A673 (cell line): ENCODE measurements around the gene PPP2R5C.
"Not testable (repeated sequence)": the region's sequence is repeated elsewhere in the genome, so short reads cannot be mapped to it uniquely, and the experiment has no call there.

Source experiments
- EZH2 ChIP-seq: fragments of 200-600 bp; sonication (generic); IDR thresholded peaks from 2 replicates; pipeline ENCODE4 v1.6.1; 2017; ENCODE audit warnings: borderline replicate concordance, low read depth, mild to moderate bottlenecking, mixed read lengths, antibody characterized with exemption, low read length; ENCODE audit not compliant: poor library complexity, severe bottlenecking
- TF ChIP-seq, protein P1 (sequence below): fragments of 300-800, 200-600 bp; sonication (generic); conservative IDR thresholded peaks from 2 replicates; pipeline ENCODE4 v1.5.1; 2017; ENCODE audit warnings: low read depth, mild to moderate bottlenecking, antibody characterized with exemption, low read length, moderate library complexity, mixed read lengths

DNA sequence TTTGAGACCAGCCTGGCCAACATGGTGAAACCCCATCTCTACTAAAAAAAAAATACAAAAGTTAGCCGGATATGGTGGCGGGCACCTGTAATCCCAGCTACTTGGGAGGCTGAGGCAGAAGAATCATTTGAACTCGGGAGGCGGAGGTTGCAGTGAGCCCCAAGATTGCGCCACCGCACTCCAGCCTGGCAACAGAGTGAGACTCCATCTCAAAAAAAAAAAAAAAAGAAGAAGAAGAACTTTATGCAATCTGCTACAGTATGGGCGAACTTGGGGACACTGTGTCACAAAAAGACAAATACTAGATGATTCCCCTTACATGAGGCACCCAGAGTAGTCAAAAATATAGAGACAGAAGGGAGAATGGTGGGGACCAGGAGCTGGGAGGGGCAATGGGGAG, 35.9 kb upstream of the PPP2R5C start:
- TF ChIP-seq, protein P1, sequence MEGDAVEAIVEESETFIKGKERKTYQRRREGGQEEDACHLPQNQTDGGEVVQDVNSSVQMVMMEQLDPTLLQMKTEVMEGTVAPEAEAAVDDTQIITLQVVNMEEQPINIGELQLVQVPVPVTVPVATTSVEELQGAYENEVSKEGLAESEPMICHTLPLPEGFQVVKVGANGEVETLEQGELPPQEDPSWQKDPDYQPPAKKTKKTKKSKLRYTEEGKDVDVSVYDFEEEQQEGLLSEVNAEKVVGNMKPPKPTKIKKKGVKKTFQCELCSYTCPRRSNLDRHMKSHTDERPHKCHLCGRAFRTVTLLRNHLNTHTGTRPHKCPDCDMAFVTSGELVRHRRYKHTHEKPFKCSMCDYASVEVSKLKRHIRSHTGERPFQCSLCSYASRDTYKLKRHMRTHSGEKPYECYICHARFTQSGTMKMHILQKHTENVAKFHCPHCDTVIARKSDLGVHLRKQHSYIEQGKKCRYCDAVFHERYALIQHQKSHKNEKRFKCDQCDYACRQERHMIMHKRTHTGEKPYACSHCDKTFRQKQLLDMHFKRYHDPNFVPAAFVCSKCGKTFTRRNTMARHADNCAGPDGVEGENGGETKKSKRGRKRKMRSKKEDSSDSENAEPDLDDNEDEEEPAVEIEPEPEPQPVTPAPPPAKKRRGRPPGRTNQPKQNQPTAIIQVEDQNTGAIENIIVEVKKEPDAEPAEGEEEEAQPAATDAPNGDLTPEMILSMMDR: not testable (repeated sequence)
- TF ChIP-seq EZH2: not testable (repeated sequence)
